ENCODE measurements around the gene NIM1K.
"Not testable (repeated sequence)": the region's sequence is repeated elsewhere in the genome, so short reads cannot be mapped to it uniquely, and the experiment has no call there.

NIM1K gene

DNA sequence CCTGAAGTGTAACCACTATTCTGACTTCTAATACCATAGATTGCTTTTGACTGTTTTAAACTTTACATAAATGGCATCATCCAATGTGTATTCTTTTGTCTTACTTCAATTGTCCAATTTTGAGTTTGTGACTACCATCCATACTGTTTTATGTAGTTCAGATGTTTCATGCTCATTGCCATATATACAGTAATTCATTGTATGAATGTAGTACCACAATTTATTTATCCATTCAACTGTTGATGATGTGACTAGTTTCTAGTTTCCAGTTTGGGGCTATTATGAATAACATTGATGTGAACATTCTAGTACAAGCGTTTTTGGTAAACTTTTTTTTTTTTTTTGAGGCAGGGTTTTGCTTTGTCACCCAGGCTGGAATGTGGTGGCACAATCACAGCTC lies 66.1 kb downstream of the NIM1K start:
- in situ Hi-C loops (cut with MboI; ENCODE audit: low pct_unique_long_range_greater_than_20kb, low sequenced_read_pairs) = no loop called here
- DNase-seq = no peak

DNA sequence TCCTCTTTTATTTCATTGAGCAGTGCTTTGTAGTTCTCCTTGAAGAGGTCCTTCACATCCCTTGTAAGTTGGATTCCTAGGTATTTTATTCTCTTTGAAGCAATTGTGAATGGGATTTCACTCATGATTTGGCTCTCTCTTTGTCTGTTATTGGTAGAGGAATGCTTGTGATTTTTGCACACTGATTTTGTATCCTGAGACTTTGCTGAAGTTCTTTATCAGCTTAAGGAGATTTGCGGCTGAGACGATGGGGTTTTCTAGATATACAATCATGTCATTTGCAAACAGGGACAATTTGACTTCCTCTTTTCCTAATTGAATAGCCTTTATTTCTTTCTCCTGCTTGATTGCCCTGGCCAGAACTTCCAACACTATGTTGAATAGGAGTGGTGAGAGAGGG lies 70.2 kb downstream of the NIM1K start:
- in situ Hi-C loops (cut with MboI; ENCODE audit: low pct_unique_long_range_greater_than_20kb, low sequenced_read_pairs); DNase-seq: not testable (repeated sequence)

- DNase-seq = no peak
These were observed 76.3 kb downstream of the NIM1K start for GRCh38 chr5:43268188-43268820.

DNA sequence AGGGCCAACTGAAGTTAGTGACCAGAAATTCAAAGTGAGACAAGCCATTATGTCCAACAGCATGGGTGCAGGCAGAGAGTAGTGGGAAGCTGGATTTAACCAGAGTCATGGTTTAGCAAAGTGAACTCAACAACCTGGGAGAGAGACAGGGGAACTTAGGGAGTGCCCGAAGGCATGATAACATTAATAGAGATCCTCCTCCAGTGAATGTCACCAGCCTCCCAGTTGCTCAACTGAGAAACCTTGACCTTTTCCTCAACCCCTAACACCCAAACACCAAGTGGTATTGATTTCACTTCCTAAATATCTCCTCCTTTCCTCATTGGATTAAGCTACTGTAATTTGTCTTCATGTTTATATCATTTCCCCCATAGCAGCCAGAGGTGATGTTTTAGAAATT lies 78.6 kb downstream of the NIM1K start:
- peak; percentile 3 for DNase-seq
- in situ Hi-C loops (cut with MboI; ENCODE audit: low pct_unique_long_range_greater_than_20kb, low sequenced_read_pairs) = no loop called here

More at GRCh38 chr5:43268188-43268820, 76.3 kb downstream of the NIM1K start:
- in situ Hi-C loops (cut with MboI; ENCODE audit: low pct_unique_long_range_greater_than_20kb, low sequenced_read_pairs) = no loop called here

GRCh38 chr5:43273552-43273951 lies 81.5 kb downstream of the NIM1K start:
- no peak for DNase-seq
- in situ Hi-C loops (cut with MboI; ENCODE audit: low pct_unique_long_range_greater_than_20kb, low sequenced_read_pairs) = no loop called here

DNA sequence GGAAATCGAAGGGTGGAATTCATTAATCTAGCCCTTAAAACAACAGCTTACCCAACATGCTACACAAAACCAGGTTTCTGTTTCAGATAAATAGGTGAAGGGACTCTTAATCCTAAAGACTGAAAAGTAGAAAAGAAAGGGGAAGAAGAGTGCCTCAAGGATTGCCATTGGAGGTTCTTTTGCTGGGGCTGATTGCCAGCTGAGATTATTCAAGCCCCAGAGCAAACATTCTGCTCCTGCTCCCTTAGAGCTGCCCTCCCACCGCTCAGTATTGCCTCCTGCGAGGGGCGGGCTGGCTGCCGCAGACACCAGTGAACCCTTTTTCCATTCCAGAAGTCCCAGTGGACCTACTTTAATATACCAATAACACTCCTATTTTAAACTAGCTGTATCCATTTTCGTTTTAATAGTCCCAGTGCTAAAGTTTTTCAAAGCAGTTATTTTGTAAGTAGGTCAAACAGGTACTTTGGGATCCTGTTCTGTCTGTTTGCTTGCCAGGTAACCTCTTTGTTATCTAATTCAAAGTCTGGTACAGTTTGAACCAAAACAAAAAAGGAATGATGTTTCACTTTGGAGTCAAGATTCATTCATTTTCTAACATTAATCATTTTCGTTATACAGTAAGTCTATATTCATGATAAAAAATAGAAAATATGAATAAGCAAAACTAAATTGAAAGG lies 82.5 kb downstream of the NIM1K start:
- peak; percentile 48 for DNase-seq
- in situ Hi-C loops (cut with MboI; ENCODE audit: low pct_unique_long_range_greater_than_20kb, low sequenced_read_pairs) = no loop called here

GRCh38 chr5:43275391-43275790 lies 83.4 kb downstream of the NIM1K start:
- no peak for DNase-seq
- in situ Hi-C loops (cut with MboI; ENCODE audit: low pct_unique_long_range_greater_than_20kb, low sequenced_read_pairs) = no loop called here

- in situ Hi-C loops (cut with MboI; ENCODE audit: low pct_unique_long_range_greater_than_20kb, low sequenced_read_pairs) = no loop called here
- DNase-seq = no peak
These were observed 87.7 kb downstream of the NIM1K start for GRCh38 chr5:43279548-43280274.

GRCh38 chr5:43281840-43282658 lies 90.0 kb downstream of the NIM1K start:
- in situ Hi-C loops (cut with MboI; ENCODE audit: low pct_unique_long_range_greater_than_20kb, low sequenced_read_pairs) = no loop called here
- no peak for DNase-seq

- in situ Hi-C loops (cut with MboI; ENCODE audit: low pct_unique_long_range_greater_than_20kb, low sequenced_read_pairs) = no loop called here
- DNase-seq = no peak
These were observed 94.6 kb downstream of the NIM1K start for GRCh38 chr5:43286623-43287022.

DNA sequence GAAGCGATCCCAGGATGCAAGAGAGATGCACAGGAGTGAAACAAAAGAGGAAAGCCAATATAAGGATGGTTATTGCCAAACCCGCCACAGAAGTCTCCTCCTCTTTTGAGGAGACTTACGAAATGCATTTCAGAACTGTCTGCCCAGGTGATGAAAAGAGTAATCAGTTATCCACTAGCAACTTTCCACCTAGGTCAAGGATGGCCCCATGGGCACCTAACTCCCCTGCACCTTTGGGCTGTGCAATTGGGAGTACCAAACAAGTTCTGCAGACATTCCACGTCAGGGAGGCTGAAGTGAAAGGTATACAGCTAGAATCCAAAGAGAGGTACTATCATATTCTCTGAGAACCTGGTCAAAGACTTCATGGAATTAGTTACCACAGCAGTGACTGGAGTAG lies 95.5 kb downstream of the NIM1K start:
- DNase-seq = no peak
- in situ Hi-C loops (cut with MboI; ENCODE audit: low pct_unique_long_range_greater_than_20kb, low sequenced_read_pairs) = no loop called here

DNA sequence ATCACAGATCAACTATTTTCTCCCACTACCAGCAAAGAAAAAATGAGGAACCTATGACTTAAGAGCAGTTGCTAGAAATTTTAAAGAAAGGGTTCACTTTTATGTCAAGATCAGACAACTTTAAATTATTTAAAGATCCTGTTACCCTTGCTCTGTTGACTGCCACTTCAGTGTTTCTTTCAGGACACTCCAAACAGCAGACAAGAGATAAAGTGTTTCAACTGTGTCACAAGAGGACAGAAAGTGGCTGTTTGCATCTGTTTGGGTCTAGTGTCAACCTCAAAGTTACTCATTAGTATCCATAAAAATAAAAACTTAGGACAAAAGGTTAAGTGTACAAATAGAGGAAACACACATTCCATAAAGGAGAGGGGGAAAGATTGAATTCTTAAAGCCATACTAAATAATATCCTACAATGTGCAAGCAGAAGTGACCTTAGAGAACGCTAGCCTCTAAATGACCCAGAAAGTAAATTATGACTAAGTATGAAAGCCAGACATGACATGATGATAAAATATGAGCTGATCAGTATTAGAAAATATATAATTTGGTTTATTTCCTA lies 96.3 kb downstream of the NIM1K start:
- in situ Hi-C loops (cut with MboI; ENCODE audit: low pct_unique_long_range_greater_than_20kb, low sequenced_read_pairs) = no loop called here
- DNase-seq = no peak

DNA sequence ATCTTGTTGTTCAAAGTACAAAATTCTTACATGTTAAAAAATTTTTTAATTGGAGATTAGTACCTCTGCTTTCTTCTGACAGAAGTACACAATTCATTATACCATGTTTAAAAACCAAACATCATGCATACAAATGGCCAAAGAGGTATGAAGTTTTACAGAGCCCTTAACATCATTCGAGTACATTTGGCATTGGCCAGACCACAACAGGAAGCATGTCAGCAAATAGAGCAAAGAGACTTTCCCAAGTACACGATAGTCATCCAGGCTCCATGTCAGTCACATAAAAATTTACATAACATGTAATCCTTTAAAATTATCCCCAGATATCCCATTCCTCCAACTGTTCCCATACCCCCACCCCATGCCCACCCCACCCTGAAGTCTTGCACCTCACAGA lies 98.7 kb downstream of the NIM1K start:
- in situ Hi-C loops (cut with MboI; ENCODE audit: low pct_unique_long_range_greater_than_20kb, low sequenced_read_pairs) = no loop called here
- DNase-seq = no peak

- no peak for DNase-seq
- in situ Hi-C loops (cut with MboI; ENCODE audit: low pct_unique_long_range_greater_than_20kb, low sequenced_read_pairs) = no loop called here
These were observed 102.2 kb downstream of the NIM1K start for GRCh38 chr5:43294226-43294625.

DNA sequence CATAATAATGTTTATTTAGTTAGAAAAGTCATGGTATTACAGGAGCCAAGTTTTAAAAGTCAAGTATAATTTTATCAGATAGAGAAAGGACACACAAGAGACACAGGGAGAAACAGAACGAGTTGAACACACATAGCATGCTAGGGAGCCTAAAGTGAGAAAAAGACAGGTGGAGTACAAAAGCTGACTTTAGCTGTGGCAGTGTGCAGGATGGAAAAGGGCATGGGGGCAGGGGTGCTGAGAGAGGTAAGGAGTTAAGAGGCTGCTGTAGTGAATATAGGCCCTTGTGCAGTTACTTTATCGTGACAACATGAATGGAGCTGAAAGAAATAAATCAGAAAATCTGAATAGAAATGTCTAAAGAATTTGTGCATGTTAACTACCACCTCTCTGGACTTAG lies 103.2 kb downstream of the NIM1K start:
- in situ Hi-C loops (cut with MboI; ENCODE audit: low pct_unique_long_range_greater_than_20kb, low sequenced_read_pairs) = no loop called here
- DNase-seq = no peak

GRCh38 chr5:43296835-43297234 lies 104.8 kb downstream of the NIM1K start:
- no peak for DNase-seq
- in situ Hi-C loops (cut with MboI; ENCODE audit: low pct_unique_long_range_greater_than_20kb, low sequenced_read_pairs) = no loop called here

DNA sequence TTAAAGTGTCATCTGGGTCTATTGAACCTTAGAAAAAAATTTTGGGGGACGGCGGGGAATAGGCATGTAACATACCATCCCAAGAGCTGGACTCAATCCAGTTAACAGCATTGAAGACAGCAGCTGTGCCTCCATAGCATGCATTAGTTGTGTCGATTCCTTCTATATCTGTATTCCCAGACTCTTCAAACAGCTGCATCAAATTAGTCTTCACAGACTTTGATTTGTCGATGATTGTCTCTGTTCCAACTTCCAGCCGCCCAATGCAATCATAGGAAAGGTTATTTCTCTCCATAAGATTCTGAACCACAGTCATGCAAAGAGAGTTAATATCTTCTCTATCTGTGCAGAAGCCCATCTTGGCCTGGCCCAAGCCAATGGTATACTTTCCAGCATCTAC lies 106.4 kb downstream of the NIM1K start:
- no peak for DNase-seq
- in situ Hi-C loops (cut with MboI; ENCODE audit: low pct_unique_long_range_greater_than_20kb, low sequenced_read_pairs) = no loop called here

DNA sequence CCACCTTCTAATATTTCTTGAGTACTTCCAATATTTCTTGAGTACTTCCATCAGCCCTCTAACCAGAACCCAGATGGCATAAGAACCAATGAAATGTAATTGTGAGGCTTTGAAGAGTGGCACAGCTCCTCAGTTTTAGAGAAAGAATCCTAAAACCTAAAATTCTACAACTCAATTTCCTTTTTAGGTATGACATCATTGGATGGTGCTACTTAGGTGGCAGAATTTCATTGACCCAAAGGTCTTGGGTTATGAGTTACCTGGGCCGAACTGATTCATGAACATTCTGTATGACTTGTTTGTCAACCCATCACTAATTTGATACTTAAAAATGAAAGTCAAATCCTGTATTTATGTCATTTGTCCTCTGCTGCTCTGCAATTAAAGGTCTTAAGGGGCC lies 108.1 kb downstream of the NIM1K start:
- in situ Hi-C loops (cut with MboI; ENCODE audit: low pct_unique_long_range_greater_than_20kb, low sequenced_read_pairs) = no loop called here
- no peak for DNase-seq

- in situ Hi-C loops (cut with MboI; ENCODE audit: low pct_unique_long_range_greater_than_20kb, low sequenced_read_pairs) = no loop called here
- no peak for DNase-seq
These were observed 109.6 kb downstream of the NIM1K start for GRCh38 chr5:43301653-43302091.
